Erythroblast (primary cell): Measurements from ENCODE around the gene IL4R.

Experiments
- GATA1 ChIP-seq: IDR thresholded peaks from 2 replicates; pipeline ENCODE4 v1.6.1; 2011; ENCODE audit warnings: low read depth, mild to moderate bottlenecking, control low read depth, low read length, moderate library complexity
- POLR2A ChIP-seq: IDR thresholded peaks from 2 replicates; pipeline ENCODE4 v1.6.1; 2011; ENCODE audit warnings: mild to moderate bottlenecking, low read length

DNA sequence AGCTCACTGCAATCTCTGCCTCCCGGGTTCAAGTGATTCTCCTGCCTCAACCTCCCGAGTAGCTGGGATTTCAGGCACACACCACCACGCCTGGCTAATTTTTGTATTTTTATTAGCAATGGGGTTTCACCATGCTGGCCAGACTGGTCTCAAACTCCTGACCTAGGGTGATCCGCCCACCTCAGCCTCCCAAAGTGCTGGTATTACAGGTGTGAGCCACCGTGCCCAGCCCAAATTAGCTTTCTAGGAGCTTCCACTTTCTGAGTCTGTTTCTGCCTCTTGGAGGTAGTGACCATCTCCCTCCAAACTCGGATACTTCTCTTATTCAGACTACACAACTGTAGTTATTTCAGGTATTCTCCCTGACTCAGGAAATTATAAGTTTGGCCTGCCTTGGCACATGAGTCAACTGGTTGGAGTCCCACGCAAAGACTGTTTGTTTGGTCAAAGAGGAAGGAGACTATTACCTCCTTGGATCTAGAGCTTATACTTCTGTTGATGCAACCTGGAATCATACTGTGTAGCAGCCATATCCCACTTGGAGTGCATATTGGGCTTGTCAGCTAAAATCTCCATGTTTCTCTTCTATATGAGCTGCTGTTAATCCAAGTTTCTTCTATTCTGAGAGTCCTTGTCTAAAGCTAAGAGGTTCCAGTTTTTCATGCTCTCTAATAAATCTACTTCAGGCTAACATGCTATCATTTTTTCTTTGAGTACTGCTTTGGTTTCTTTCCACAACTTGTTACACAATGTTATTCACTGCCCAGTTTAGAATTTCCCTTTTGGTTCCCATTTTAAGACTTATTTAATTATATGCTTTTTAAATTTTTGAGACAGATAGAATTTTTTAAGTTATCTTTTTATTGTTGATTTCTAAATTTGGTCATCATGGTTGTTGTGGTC, 7.5 kb downstream of the IL4R start:
- TF ChIP-seq POLR2A, result no peak
- TF ChIP-seq GATA1, result no peak
